ENCODE results near the gene ZNF668.

ZNF668 gene

DNA sequence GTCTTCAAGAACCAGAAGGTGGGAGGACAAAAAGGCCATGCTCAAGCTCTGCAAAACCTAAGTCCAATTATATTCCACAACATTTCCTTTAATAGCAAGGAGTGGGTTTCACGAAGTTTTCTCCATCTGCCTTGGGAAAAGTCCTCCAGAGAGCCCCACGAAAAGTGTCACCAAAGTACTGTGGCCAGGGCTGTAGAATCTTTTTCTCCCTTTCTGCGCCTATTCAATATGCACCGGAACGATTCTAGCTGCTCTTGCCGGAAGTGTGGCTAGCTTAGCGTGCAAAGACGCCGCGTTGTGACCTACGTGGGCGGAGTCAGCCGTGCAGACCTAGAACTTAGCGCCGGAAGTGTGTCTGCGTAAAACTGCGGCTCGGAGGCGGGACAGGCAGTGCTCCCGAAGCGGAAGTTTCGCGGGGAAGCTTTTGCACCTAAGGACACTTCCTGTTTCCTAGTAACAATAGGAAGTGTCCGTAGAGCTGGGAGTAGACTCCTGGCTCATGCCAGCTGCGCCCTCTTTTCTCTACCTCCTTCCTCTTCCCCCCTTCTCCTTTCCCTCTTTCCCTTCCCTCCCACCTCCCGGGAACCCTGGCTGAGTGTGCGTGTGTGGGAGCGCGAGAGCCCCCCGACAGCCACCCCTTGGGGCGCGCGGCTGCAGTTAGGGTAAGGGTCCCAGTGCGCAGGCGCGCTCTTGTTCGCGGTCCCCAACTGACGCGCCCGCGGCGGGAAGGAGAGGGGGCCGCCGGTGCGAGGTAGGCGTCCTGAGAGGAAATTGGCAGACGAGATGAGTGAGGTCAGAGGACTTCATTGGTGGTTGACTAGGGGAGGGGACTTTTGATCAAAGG, at the start of gene ZNF668, which contains the start of gene ZNF646:
ZNF668 (minus strand) TSS at position 271 of the 844 bp plus-strand sequence. CDS start 9,781 bp downstream, outside the sequence.
ZNF646 (plus strand) TSS at position 453 of the 844 bp plus-strand sequence. CDS start 1,903 bp downstream, outside the sequence.
- DNase-seq (ENCODE audit: low read depth, low spot score): peak; percentile 98
- peak within 1 kb of the TSS; percentile 90 for H3K27ac ChIP-seq

DNA sequence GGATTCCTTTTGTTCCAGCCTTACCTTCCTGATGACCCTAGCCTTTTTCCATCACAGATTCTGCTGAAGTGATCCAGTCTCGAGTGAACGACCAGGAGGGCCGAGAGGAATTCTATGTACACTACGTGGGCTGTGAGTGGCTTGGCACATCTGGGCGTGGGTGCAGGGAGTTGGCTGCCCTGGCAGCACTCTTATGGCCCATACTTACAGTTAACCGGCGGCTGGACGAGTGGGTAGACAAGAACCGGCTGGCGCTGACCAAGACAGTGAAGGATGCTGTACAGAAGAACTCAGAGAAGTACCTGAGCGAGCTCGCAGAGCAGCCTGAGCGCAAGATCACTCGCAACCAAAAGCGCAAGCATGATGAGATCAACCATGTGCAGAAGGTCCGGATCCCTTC, 46.1 kb upstream of the ZNF668 start:
- no peak overlapping the region for H3K27ac ChIP-seq
- no peak for DNase-seq (ENCODE audit: low read depth, low spot score)

- peak; percentile 96 for DNase-seq (ENCODE audit: low read depth, low spot score)
- peak overlapping the region; percentile 99 for H3K27ac ChIP-seq
Measured at GRCh38 chr16:31118223-31119155, 44.4 kb upstream of the ZNF668 start.

GRCh38 chr16:31117384-31118222, 43.6 kb upstream of the ZNF668 start, which contains the start of gene KAT8:
KAT8 (plus strand) TSS chr16:31117664; CDS start chr16:31117682, 18 bp downstream.
- peak; percentile 97 for DNase-seq (ENCODE audit: low read depth, low spot score)
- peak within 1 kb of the TSS; percentile 99 for H3K27ac ChIP-seq

DNA sequence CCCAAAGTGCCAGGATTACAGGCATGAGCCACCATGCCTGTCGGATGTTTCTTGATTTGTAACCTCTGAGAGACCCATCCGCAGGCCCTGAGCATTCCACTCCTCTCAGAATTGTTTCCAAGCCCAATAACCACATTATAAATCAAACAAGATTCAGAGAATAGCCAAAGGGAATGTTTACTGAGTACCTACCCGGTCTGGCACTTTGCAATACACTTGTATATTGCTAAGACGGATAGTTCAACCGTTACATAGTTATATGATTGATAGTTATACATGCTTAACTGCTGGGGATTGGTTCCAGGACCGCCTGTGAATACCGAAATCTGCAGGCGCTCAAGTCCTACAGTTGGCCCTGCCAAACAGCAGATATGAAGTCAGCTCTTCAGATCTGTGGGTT, 40.4 kb upstream of the ZNF668 start:
- DNase-seq (ENCODE audit: low read depth, low spot score): no peak
- H3K27ac ChIP-seq: peak overlapping the region; percentile 38

- no peak for DNase-seq (ENCODE audit: low read depth, low spot score)
- H3K27ac ChIP-seq: peak overlapping the region; percentile 38
Measured at GRCh38 chr16:31113121-31114120, 39.4 kb upstream of the ZNF668 start.

DNA sequence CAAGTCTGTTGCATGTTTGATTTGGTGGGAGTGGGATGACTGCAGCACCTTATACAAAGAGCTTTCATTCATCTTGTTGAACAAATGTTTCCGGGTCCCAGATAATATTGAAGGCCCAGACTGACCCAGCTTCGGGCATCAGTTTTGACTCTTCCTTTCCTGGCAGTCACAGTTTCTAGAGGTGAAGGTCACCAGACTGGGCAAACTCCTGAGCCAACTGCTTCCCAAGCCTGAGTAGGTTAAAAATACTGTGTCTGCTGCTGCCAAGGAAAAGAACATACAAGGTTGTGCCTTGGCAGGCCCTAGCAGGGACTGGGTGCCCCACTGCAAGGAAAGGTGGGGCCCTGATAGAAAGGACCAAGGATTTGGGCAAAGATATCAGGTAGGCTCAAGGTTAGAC, 38.7 kb upstream of the ZNF668 start:
- DNase-seq (ENCODE audit: low read depth, low spot score): no peak
- H3K27ac ChIP-seq: peak overlapping the region; percentile 38

GRCh38 chr16:31111881-31112466, 37.9 kb upstream of the ZNF668 start:
- H3K27ac ChIP-seq: no peak overlapping the region
- DNase-seq (ENCODE audit: low read depth, low spot score): no peak

GRCh38 chr16:31110106-31111034, 36.3 kb upstream of the ZNF668 start:
- no peak for DNase-seq (ENCODE audit: low read depth, low spot score)
- no peak overlapping the region for H3K27ac ChIP-seq

- H3K27ac ChIP-seq: no peak overlapping the region
Measured at GRCh38 chr16:31109622-31110021, 35.6 kb upstream of the ZNF668 start.

GRCh38 chr16:31108794-31109558, 34.9 kb upstream of the ZNF668 start:
- no peak for DNase-seq (ENCODE audit: low read depth, low spot score)
- H3K27ac ChIP-seq: peak overlapping the region; percentile 21

More at GRCh38 chr16:31109622-31110021, 35.6 kb upstream of the ZNF668 start:
- no peak for DNase-seq (ENCODE audit: low read depth, low spot score)

DNA sequence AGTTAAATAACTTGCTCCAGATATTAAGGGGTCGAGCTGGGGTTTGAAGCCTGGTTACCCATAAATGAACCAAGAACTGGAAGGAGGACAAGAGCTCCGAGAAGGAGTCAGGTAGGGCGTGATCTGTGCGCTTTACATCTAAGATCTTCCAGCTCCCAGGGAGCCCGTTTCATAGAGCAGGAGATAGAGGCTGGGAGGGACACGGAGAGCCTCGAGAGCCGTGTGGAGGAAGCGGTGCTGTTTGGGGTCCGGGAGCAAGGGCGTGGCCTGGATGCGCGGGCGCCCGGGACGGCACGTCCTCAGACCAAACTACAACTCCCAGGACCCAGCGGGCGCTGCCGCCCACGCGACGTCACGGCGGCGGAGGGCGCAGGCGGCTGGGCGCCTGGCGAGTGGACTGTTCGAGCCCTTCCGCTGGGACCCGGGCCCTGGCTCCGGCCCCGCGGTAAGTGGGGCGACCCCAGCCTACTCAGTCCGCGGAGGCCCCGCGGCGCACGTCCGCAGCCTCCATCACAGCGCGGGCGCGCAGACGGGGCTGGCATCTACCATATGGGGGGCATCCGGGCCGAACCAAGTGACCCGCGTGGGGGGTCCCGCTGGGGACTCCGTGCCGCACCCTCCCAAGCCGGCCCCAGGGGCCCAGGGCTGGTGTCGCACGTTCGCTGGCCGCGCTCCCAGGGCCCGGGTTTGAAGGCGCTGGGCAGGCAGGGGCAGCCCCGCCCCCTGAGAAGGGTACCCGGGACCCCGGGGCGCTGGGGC, 34.2 kb upstream of the ZNF668 start, which contains the start of gene BCKDK:
BCKDK (plus strand) TSS at position 352 of the 759 bp plus-strand sequence. CDS start 838 bp downstream, outside the sequence.
- H3K27ac ChIP-seq: peak within 1 kb of the TSS; percentile 21
- DNase-seq (ENCODE audit: low read depth, low spot score): no peak

GRCh38 chr16:31107465-31107867, 33.4 kb upstream of the ZNF668 start:
- DNase-seq (ENCODE audit: low read depth, low spot score): no peak

DNA sequence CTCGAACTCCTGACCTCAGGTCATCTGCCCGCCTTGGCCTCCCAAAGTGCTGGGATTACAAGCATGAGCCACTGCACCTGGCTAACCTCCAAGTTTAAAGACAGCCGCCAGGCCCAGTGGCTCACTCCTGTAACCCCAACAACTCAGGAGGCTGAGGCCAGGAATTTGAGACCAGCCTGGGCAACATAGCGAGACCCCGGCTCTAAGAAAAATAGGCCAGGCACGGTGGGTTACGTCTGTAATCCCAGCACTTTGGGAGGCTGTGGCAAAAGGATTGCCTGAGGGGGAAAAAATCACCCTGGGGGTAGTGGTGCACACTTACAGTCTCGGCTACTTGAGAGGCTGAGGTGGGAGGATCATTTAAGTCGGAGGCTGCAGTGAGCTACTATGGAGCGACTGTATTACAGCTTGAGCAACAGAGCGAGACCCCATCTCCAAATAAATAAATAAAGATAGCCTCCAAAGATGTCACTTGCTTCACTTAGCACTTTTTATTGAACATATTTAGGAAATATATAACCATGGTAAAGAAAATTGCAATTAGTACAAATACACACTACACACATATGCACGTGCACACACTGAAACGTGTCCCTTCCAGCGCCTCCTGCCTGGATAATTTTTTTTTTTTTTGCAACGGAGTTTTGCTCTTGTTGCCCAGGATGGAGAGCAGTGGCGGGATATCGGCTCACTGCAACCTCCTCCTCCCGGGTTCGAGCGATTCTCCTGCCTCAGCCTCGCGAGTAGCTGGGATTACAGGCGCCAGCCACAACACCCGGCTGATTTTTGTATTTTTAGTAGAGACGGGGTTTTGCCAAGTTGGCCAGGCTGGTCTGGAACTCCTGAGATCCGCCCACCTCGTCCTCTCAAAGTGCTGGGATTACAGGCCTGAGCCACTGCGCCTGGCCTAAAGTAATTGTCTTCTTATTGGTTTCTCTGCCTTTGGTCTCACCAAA, 32.7 kb upstream of the ZNF668 start:
- DNase-seq (ENCODE audit: low read depth, low spot score): no peak
- H3K27ac ChIP-seq: no peak overlapping the region

More at GRCh38 chr16:31107465-31107867, 33.4 kb upstream of the ZNF668 start:
- H3K27ac ChIP-seq: no peak overlapping the region

Data from epithelial cell of prostate (primary cell).